ENCODE results near the gene TOMM5.

The TOMM5 gene

GRCh38 chr9:37542488-37542887 lies 49.9 kb downstream of the TOMM5 start:
- in situ Hi-C loops (cut with MboI; ENCODE audit: low pct_unique_long_range_greater_than_20kb, low sequenced_read_pairs), result no loop called here
- no peak for DNase-seq

GRCh38 chr9:37541465-37541864 lies 50.9 kb downstream of the TOMM5 start:
- in situ Hi-C loops (cut with MboI; ENCODE audit: low pct_unique_long_range_greater_than_20kb, low sequenced_read_pairs), result no loop called here
- no peak for DNase-seq

- in situ Hi-C loops (cut with MboI; ENCODE audit: low pct_unique_long_range_greater_than_20kb, low sequenced_read_pairs), result no loop called here
- no peak for DNase-seq
These were observed 51.8 kb downstream of the TOMM5 start for GRCh38 chr9:37540634-37541033.

- DNase-seq, result no peak
- in situ Hi-C loops (cut with MboI; ENCODE audit: low pct_unique_long_range_greater_than_20kb, low sequenced_read_pairs), result no loop called here
These were observed 52.8 kb downstream of the TOMM5 start for GRCh38 chr9:37539634-37540033.
